ENCODE measurements around the gene FAM32A. TPM values are rescaled to one million over a fixed set of nuclear protein-coding genes. Genes with fewer than 3 reads are reported as not detected.

FAM32A gene
- polyA plus RNA-seq, 4 donors = 82.3 to 205 (median 151) TPM

GRCh38 chr19:16217716-16218451, 32.7 kb downstream of the FAM32A start:
- no peak for DNase-seq
- H3K27ac ChIP-seq (ENCODE audit: low read depth in 1 of 3, low read length in 2 of 3) = no peak overlapping the region
- H3K36me3 ChIP-seq (ENCODE audit: control insufficient read depth in 3 of 3, insufficient read depth in 2 of 3, low read depth in 1 of 3, low read length in 3 of 3) = peaks cover 2 to 41% (median 21%) of the 10 kb centered on the region in 3 donors
- FAIRE-seq = no peak
- H3K27me3 ChIP-seq (ENCODE audit: control insufficient read depth in 3 of 3, insufficient read depth in 3 of 3, low read length in 3 of 3) = no peaks in the 10 kb centered on the region
- 85 to 97% (median 95%) methylated on average over 16 of the region's 16 CpGs for WGBS, 3 donors
- H3K4me3 ChIP-seq (ENCODE audit: low read depth in 1 of 3, low read length in 3 of 3) = no peak overlapping the region
- H3K4me1 ChIP-seq (ENCODE audit: control insufficient read depth in 3 of 3, insufficient read depth in 2 of 3, low read depth in 1 of 3, low read length in 2 of 3) = no peaks in the 10 kb centered on the region
- peaks cover 0 to 38% of the 10 kb centered on the region in 2 donors for H3K9me3 ChIP-seq (ENCODE audit: control insufficient read depth in 2 of 2, insufficient read depth in 1 of 2, low read depth in 1 of 2, low read length in 1 of 2)

GRCh38 chr19:16218851-16219250, 33.6 kb downstream of the FAM32A start:
- peaks cover 2 to 51% (median 31%) of the 10 kb centered on the region in 3 donors for H3K36me3 ChIP-seq (ENCODE audit: control insufficient read depth in 3 of 3, insufficient read depth in 2 of 3, low read depth in 1 of 3, low read length in 3 of 3)
- FAIRE-seq (no peak), DNase-seq (no peak)
- H3K4me3 ChIP-seq (ENCODE audit: low read depth in 1 of 3, low read length in 3 of 3) = no peak overlapping the region
- H3K27ac ChIP-seq (ENCODE audit: low read depth in 1 of 3, low read length in 2 of 3) = no peak overlapping the region
- no peaks in the 10 kb centered on the region for H3K4me1 ChIP-seq (ENCODE audit: control insufficient read depth in 3 of 3, insufficient read depth in 2 of 3, low read depth in 1 of 3, low read length in 2 of 3)
- H3K9me3 ChIP-seq (ENCODE audit: control insufficient read depth in 2 of 2, insufficient read depth in 1 of 2, low read depth in 1 of 2, low read length in 1 of 2) = peaks cover 0 to 41% of the 10 kb centered on the region in 2 donors
- H3K27me3 ChIP-seq (ENCODE audit: control insufficient read depth in 3 of 3, insufficient read depth in 3 of 3, low read length in 3 of 3) = no peaks in the 10 kb centered on the region
- WGBS, 3 donors = 87 to 92% (median 90%) methylated on average over 2 of the region's 2 CpGs

GRCh38 chr19:16222806-16223205, 37.6 kb downstream of the FAM32A start:
- no peak overlapping the region for H3K27ac ChIP-seq (ENCODE audit: low read depth in 1 of 3, low read length in 2 of 3)
- FAIRE-seq (no peak), DNase-seq (no peak)
- no peaks in the 10 kb centered on the region for H3K27me3 ChIP-seq (ENCODE audit: control insufficient read depth in 3 of 3, insufficient read depth in 3 of 3, low read length in 3 of 3)
- H3K4me3 ChIP-seq (ENCODE audit: low read depth in 1 of 3, low read length in 3 of 3) = no peak overlapping the region
- WGBS, 3 donors = 89 to 99% (median 90%) methylated on average over 3 of the region's 3 CpGs
- peaks cover 0 to 41% of the 10 kb centered on the region in 2 donors for H3K9me3 ChIP-seq (ENCODE audit: control insufficient read depth in 2 of 2, insufficient read depth in 1 of 2, low read depth in 1 of 2, low read length in 1 of 2)
- peaks cover 6 to 74% (median 52%) of the 10 kb centered on the region in 3 donors for H3K36me3 ChIP-seq (ENCODE audit: control insufficient read depth in 3 of 3, insufficient read depth in 2 of 3, low read depth in 1 of 3, low read length in 3 of 3)
- H3K4me1 ChIP-seq (ENCODE audit: control insufficient read depth in 3 of 3, insufficient read depth in 2 of 3, low read depth in 1 of 3, low read length in 2 of 3) = no peaks in the 10 kb centered on the region

- DNase-seq (no peak), FAIRE-seq (no peak)
- Histone ChIP-seq H3K27me3 (ENCODE audit: control insufficient read depth in 3 of 3, insufficient read depth in 3 of 3, low read length in 3 of 3) (no peaks in the 10 kb centered on the region), H3K27ac (ENCODE audit: low read depth in 1 of 3, low read length in 2 of 3) (no peak overlapping the region), H3K4me1 (ENCODE audit: control insufficient read depth in 3 of 3, insufficient read depth in 2 of 3, low read depth in 1 of 3, low read length in 2 of 3) (no peaks in the 10 kb centered on the region), H3K4me3 (ENCODE audit: low read depth in 1 of 3, low read length in 3 of 3) (no peak overlapping the region), H3K36me3 (ENCODE audit: control insufficient read depth in 3 of 3, insufficient read depth in 2 of 3, low read depth in 1 of 3, low read length in 3 of 3) (peaks cover 8 to 74% (median 52%) of the 10 kb centered on the region in 3 donors), H3K9me3 (ENCODE audit: control insufficient read depth in 2 of 2, insufficient read depth in 1 of 2, low read depth in 1 of 2, low read length in 1 of 2) (peaks cover 0 to 34% of the 10 kb centered on the region in 2 donors)
- WGBS, 3 donors = 81 to 88% (median 82%) methylated on average over 15 of the region's 15 CpGs
These were observed 38.5 kb downstream of the FAM32A start for GRCh38 chr19:16223746-16224145.

GRCh38 chr19:16224293-16225045, 39.3 kb downstream of the FAM32A start:
- Histone ChIP-seq H3K4me1 (ENCODE audit: control insufficient read depth in 3 of 3, insufficient read depth in 2 of 3, low read depth in 1 of 3, low read length in 2 of 3) (no peaks in the 10 kb centered on the region), H3K27me3 (ENCODE audit: control insufficient read depth in 3 of 3, insufficient read depth in 3 of 3, low read length in 3 of 3) (no peaks in the 10 kb centered on the region), H3K27ac (ENCODE audit: low read depth in 1 of 3, low read length in 2 of 3) (no peak overlapping the region), H3K36me3 (ENCODE audit: control insufficient read depth in 3 of 3, insufficient read depth in 2 of 3, low read depth in 1 of 3, low read length in 3 of 3) (peaks cover 8 to 81% (median 55%) of the 10 kb centered on the region in 3 donors), H3K9me3 (ENCODE audit: control insufficient read depth in 2 of 2, insufficient read depth in 1 of 2, low read depth in 1 of 2, low read length in 1 of 2) (peaks cover 0 to 32% of the 10 kb centered on the region in 2 donors), H3K4me3 (ENCODE audit: low read depth in 1 of 3, low read length in 3 of 3) (no peak overlapping the region)
- FAIRE-seq = no peak
- 88 to 93% (median 92%) methylated on average over 30 to 32 of the region's 32 CpGs for WGBS, 3 donors
- no peak for DNase-seq

- Histone ChIP-seq H3K27me3 (ENCODE audit: control insufficient read depth in 3 of 3, insufficient read depth in 3 of 3, low read length in 3 of 3) (no peaks in the 10 kb centered on the region), H3K9me3 (ENCODE audit: control insufficient read depth in 2 of 2, insufficient read depth in 1 of 2, low read depth in 1 of 2, low read length in 1 of 2) (peaks cover 0 to 24% of the 10 kb centered on the region in 2 donors), H3K36me3 (ENCODE audit: control insufficient read depth in 3 of 3, insufficient read depth in 2 of 3, low read depth in 1 of 3, low read length in 3 of 3) (peaks cover 6 to 82% (median 54%) of the 10 kb centered on the region in 3 donors), H3K27ac (ENCODE audit: low read depth in 1 of 3, low read length in 2 of 3) (no peak overlapping the region), H3K4me3 (ENCODE audit: low read depth in 1 of 3, low read length in 3 of 3) (no peak overlapping the region), H3K4me1 (ENCODE audit: control insufficient read depth in 3 of 3, insufficient read depth in 2 of 3, low read depth in 1 of 3, low read length in 2 of 3) (no peaks in the 10 kb centered on the region)
- DNase-seq = no peak
- 87 to 91% (median 90%) methylated on average over 20 to 21 of the region's 21 CpGs for WGBS, 3 donors
- no peak for FAIRE-seq
These were observed 40.3 kb downstream of the FAM32A start for GRCh38 chr19:16225279-16226183.

GRCh38 chr19:16226184-16226591, 41.0 kb downstream of the FAM32A start:
- H3K36me3 ChIP-seq (ENCODE audit: control insufficient read depth in 3 of 3, insufficient read depth in 2 of 3, low read depth in 1 of 3, low read length in 3 of 3) = peaks cover 6 to 83% (median 53%) of the 10 kb centered on the region in 3 donors

More at GRCh38 chr19:16226184-16226591, 41.0 kb downstream of the FAM32A start:
- H3K27me3 ChIP-seq (ENCODE audit: control insufficient read depth in 3 of 3, insufficient read depth in 3 of 3, low read length in 3 of 3) = no peaks in the 10 kb centered on the region
- WGBS, 3 donors = 95 to 98% (median 96%) methylated on average over 16 of the region's 16 CpGs
- H3K4me1 ChIP-seq (ENCODE audit: control insufficient read depth in 3 of 3, insufficient read depth in 2 of 3, low read depth in 1 of 3, low read length in 2 of 3) = no peaks in the 10 kb centered on the region
- DNase-seq (no peak), FAIRE-seq (no peak)
- H3K4me3 ChIP-seq (ENCODE audit: low read depth in 1 of 3, low read length in 3 of 3) = no peak overlapping the region
- no peak overlapping the region for H3K27ac ChIP-seq (ENCODE audit: low read depth in 1 of 3, low read length in 2 of 3)
- peaks cover 0 to 17% of the 10 kb centered on the region in 2 donors for H3K9me3 ChIP-seq (ENCODE audit: control insufficient read depth in 2 of 2, insufficient read depth in 1 of 2, low read depth in 1 of 2, low read length in 1 of 2)

Data from small intestine (tissue), 7 donors.